ENCODE measurements around the gene HCFC1R1. TPM values are rescaled to one million over a fixed set of nuclear protein-coding genes. Genes with fewer than 3 reads are reported as not detected.
A peak's percentile ranks its signal among the peaks of the same experiment; 100 is the strongest.

HCFC1R1 gene
- total and polyA plus RNA-seq, 4 donors: 10.9 to 138 (median 45.7) TPM

DNA sequence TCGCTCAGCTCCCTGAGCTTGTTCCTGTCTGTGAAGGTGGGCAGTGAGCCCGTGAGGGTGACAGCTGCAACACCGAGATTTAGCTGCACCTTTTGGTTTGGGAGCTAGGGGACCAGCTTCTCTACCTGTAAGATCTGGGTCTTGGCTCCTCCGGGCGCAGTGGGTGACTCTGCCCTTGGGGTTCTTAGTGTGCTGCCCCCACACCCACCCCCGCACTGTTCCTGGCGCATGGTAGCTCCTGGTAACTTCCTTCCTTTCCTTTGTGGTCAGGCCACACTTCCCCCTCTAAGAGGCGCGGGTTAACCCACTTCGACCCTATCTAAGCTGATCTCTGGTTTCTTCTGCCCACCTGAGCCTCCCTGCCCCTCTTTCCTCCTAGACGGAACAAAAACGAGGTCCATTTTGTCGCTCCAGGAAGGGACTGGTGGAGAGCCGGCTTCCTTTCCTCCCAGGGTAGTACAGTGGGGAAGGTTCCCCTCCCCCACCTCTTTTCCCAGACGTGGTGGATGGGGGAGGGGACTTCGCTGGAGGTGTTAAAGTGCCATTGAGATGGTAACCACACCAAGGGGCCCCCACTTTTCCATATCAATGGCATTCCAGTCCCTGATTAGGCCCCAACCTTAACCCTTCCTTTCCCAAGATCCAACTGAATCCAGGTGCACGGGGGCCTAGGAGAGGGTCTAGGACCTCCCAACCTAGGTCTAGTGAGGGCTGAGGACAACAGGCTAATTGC is 15.6 kb downstream of the HCFC1R1 start:
- Histone ChIP-seq H3K27me3 (ENCODE audit: control insufficient read depth in 3 of 3, insufficient read depth in 3 of 3, low read length in 2 of 3) (peaks cover 0 to 41% (median 22%) of the 10 kb centered on the region in 3 donors), H3K27ac (ENCODE audit: low read depth in 1 of 2, low read length in 1 of 2) (peak overlapping the region in 1 of 2 donors; percentile 7)
- 6 to 15% methylated on average over 17 of the region's 17 CpGs for WGBS, 2 donors

DNA sequence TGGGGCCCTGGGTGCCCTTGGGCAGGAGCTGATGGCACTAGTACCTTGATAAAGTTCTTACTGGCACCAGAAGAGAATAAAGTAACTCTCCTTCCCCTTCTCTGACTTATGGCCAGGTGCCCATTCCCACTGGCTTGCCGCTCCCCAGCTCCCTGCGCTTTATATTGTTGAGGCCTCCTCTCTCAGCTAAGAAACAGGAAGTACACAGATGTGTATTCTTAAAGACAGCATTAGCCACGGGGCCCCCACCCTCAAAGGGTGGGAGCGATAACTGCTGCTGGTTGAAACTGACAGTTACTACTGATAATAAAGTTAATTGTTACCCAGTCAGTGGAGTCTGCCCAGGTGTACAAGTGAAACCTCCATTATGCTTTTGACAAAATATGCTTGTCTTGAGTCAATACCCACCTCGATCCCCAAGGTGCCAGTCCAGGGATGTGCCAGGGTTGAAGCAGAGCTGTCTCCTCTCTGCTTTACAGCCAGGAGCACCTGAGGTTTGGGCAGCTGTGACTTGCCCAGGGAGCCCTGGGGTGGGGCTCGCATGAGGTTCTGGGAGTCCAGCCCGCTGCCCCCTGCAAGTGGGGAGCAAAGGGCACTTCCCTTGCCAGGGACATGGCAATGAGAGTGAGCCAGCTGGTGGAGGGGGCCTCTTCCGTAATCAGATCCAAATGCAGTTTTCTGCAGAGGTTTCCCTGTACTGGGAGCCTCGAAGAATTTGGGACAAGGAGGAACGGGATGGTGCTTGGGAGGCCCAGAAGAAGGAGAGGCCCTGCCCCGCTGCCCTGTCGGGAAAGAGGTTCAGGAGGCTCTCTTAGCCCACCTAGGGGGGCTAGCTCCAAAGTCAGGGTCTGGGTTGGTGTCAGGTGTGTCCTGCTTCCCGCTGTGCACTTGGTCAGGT is 16.4 kb downstream of the HCFC1R1 start:
- TF ChIP-seq, protein P1, sequence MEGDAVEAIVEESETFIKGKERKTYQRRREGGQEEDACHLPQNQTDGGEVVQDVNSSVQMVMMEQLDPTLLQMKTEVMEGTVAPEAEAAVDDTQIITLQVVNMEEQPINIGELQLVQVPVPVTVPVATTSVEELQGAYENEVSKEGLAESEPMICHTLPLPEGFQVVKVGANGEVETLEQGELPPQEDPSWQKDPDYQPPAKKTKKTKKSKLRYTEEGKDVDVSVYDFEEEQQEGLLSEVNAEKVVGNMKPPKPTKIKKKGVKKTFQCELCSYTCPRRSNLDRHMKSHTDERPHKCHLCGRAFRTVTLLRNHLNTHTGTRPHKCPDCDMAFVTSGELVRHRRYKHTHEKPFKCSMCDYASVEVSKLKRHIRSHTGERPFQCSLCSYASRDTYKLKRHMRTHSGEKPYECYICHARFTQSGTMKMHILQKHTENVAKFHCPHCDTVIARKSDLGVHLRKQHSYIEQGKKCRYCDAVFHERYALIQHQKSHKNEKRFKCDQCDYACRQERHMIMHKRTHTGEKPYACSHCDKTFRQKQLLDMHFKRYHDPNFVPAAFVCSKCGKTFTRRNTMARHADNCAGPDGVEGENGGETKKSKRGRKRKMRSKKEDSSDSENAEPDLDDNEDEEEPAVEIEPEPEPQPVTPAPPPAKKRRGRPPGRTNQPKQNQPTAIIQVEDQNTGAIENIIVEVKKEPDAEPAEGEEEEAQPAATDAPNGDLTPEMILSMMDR (IDR thresholded peaks at IDR 0.05; ENCODE audit: control extremely low read depth, extremely low read depth): no peak
- Histone ChIP-seq H3K27me3 (ENCODE audit: control insufficient read depth in 3 of 3, insufficient read depth in 3 of 3, low read length in 2 of 3) (peaks cover 0 to 40% (median 15%) of the 10 kb centered on the region in 3 donors), H3K27ac (ENCODE audit: low read depth in 1 of 2, low read length in 1 of 2) (peak overlapping the region in 1 of 2 donors; percentile 30), H3K36me3 (ENCODE audit: control insufficient read depth in 4 of 4, insufficient read depth in 4 of 4, low read length in 4 of 4) (no peaks in the 10 kb centered on the region), H3K4me3 (no peak overlapping the region), H3K9me3 (ENCODE audit: control insufficient read depth in 4 of 4, insufficient read depth in 3 of 4, low read length in 3 of 4) (peaks cover 0 to 2% (median 0%) of the 10 kb centered on the region in 4 donors), H3K9ac (ENCODE audit: insufficient read depth in 1 of 2, low read length in 2 of 2) (peak overlapping the region in 1 of 2 donors; percentile 29), H3K4me1 (ENCODE audit: control insufficient read depth in 5 of 5, insufficient read depth in 5 of 5, low read length in 5 of 5) (peaks cover 0 to 26% (median 2%) of the 10 kb centered on the region in 5 donors)
- WGBS, 2 donors: 21 to 48% methylated on average over 13 of the region's 13 CpGs
- ATAC-seq (ENCODE audit: insufficient read depth, low FRiP score) (no peak), DNase-seq (no peak)

More for the DNA sequence above, 15.6 kb downstream of the HCFC1R1 start:
- DNase-seq: peak in 2 of 3 donors; percentile 60 to 81
- Histone ChIP-seq H3K9ac (ENCODE audit: insufficient read depth in 1 of 2, low read length in 2 of 2) (peak overlapping the region in 1 of 2 donors; percentile 29), H3K9me3 (ENCODE audit: control insufficient read depth in 4 of 4, insufficient read depth in 3 of 4, low read length in 3 of 4) (peaks cover 0 to 2% (median 0%) of the 10 kb centered on the region in 4 donors), H3K4me3 (no peak overlapping the region), H3K4me1 (ENCODE audit: control insufficient read depth in 5 of 5, insufficient read depth in 5 of 5, low read length in 5 of 5) (peaks cover 0 to 29% (median 2%) of the 10 kb centered on the region in 5 donors), H3K36me3 (ENCODE audit: control insufficient read depth in 4 of 4, insufficient read depth in 4 of 4, low read length in 4 of 4) (no peaks in the 10 kb centered on the region)
- ATAC-seq (ENCODE audit: insufficient read depth, low FRiP score): no peak
- TF ChIP-seq, protein P1 (IDR thresholded peaks at IDR 0.05; ENCODE audit: control extremely low read depth, extremely low read depth): no peak

DNA sequence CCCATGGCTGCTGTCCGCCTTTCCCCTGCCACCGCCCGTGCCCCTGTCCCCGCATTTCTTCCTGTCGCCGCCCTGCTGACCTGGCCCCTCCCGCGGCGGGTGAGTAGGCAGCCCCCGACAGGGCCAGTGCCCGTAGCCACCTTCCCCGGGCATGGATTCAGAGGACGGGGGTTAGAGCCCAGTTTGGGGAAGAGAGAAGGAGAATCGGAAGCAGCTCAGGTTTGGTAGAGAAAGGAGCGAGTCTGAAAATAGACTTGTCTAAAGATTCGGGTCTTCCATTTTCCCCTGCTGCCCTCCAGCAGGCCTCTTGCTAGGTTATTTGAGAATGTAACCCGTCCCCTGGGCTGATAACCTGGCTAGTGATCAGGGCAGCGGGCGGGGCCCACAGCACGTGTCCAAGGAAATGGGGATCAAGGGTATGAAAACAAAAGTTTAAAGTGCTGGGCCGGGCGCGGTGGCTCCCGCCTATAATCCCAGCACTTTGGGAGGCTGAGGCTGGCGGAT is 18.9 kb downstream of the HCFC1R1 start:
- TF ChIP-seq, protein P1 (IDR thresholded peaks at IDR 0.05; ENCODE audit: control extremely low read depth, extremely low read depth): no peak
- Histone ChIP-seq H3K4me3 (no peak overlapping the region), H3K27me3 (ENCODE audit: control insufficient read depth in 3 of 3, insufficient read depth in 3 of 3, low read length in 2 of 3) (peaks cover 0 to 30% (median 10%) of the 10 kb centered on the region in 3 donors), H3K9ac (ENCODE audit: insufficient read depth in 1 of 2, low read length in 2 of 2) (no peak overlapping the region), H3K27ac (ENCODE audit: low read depth in 1 of 2, low read length in 1 of 2) (peak overlapping the region; percentile 60 to 83), H3K4me1 (ENCODE audit: control insufficient read depth in 5 of 5, insufficient read depth in 5 of 5, low read length in 5 of 5) (peaks cover 0 to 18% (median 2%) of the 10 kb centered on the region in 5 donors), H3K9me3 (ENCODE audit: control insufficient read depth in 4 of 4, insufficient read depth in 3 of 4, low read length in 3 of 4) (no peaks in the 10 kb centered on the region), H3K36me3 (ENCODE audit: control insufficient read depth in 4 of 4, insufficient read depth in 4 of 4, low read length in 4 of 4) (no peaks in the 10 kb centered on the region)
- DNase-seq: no peak
- 9 to 13% methylated on average over 22 to 25 of the region's 25 CpGs for WGBS, 2 donors
- ATAC-seq (ENCODE audit: insufficient read depth, low FRiP score): no peak
